Measurements from ENCODE around the gene RBP7.

The RBP7 gene

DNA sequence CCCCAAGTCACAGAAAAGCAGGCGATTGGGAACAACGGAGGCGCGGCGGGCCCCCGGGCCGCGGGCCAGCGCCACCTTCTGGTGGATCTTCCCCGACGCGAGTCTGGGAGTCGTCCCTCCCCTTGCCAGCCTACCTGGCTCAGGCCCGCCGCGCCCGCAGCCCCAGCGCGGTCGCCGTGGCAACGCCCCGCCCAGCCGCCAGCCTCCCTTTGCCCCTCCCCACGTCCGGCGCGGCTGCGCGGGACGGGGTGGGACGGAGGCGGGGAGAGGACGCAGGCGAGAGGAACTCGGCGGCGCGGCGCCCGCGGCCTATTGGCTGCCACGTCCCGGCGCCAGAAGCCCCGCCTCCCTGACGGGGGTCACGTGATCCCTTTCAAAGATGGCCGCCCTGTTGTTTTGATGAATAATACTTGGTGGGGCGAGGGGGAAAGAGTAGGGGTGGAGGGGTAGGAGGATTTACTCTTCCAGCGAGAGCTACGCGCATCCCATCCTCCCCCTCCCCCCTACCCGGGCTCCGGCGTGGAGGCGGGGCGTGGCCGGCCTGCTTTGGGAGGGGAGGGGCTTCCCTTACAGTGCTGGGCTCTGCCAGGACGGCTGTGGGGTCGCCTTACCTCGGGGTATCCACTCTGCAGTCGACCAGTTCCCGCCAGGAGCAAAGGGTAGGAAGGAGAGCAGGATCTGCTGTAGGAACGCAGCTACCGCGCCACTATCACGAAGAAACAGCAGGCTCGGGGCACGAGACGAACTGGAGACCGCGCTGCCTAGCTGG lies 35.7 kb downstream of the RBP7 start, which contains the start of gene UBE4B:
Gene UBE4B, plus strand, starts transcription at position 369 of the 769 bp plus-strand sequence. CDS start 713 bp downstream, outside the sequence.
- peak; percentile 99 for DNase-seq

GRCh38 chr1:10033359-10033845 lies 36.4 kb downstream of the RBP7 start:
- peak in 1 of 2 donors; percentile 3 for DNase-seq

GRCh38 chr1:10042746-10043145 lies 45.7 kb downstream of the RBP7 start:
- no peak for DNase-seq

- no peak for DNase-seq
Observed at GRCh38 chr1:10045480-10046355, 48.7 kb downstream of the RBP7 start.

GRCh38 chr1:10046356-10047085 lies 49.5 kb downstream of the RBP7 start:
- no peak for DNase-seq

- DNase-seq, result no peak
Observed at GRCh38 chr1:10048601-10049000, 51.6 kb downstream of the RBP7 start.

- no peak for DNase-seq
Observed at GRCh38 chr1:10050611-10051010, 53.6 kb downstream of the RBP7 start.

DNA sequence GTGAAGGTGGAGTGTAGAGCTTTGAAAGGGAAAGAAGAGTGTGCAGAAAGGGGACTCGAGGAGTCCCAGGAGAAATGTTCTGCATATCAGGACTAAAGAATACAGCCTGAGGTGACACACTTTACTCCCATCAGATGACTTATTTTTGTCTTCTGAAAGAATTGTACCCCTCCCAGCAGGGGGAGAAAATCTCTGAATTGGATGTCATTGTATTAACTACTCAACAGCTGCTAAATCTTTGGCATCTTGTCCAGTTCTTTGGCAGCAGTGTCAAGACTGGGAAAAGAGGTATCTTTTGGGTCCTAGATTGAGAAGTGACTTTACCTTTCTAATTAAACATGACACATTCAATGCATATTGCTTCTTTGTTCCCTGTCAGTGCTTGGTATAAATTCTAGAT lies 54.6 kb downstream of the RBP7 start:
- no peak for DNase-seq

DNA sequence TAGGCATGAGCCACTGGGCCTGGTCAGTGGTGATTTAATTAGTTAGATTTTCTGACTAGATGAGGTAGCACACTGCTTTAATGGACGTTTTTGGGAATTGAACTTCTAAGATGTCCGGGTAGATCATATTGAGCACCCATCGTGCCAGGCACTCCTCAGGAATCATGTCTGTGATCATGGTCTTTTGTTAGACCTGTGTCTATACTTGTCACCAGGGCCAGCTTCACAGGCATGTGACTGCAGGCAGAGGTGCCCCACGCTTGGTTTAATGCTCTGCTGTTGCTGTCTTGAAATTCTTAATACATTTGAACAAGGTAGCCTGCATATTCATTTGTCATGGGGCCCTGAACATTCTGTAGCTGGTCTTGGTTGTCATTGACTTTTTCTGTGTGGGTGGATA lies 55.3 kb downstream of the RBP7 start:
- DNase-seq, result no peak

- DNase-seq, result no peak
Observed at GRCh38 chr1:10054465-10054864, 57.4 kb downstream of the RBP7 start.

DNA sequence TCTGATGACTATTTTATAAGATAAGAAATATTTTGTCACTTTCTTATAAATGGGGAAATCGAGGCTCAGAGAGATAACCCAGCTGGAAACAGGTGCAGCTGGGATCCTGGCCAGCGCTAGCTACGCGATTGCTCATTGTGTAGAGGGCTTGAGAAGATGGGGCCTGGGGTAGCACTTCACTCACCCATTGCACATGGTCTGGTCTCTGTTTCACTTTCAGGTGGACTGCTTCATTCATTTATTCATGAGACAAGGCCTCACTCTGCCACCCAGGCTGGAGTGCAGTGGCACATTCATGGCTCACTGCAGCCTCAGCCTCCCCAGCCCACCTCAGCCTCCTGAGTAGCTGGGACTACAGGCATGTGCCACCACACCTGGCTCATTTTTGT lies 59.6 kb downstream of the RBP7 start:
- DNase-seq, result no peak

DNA sequence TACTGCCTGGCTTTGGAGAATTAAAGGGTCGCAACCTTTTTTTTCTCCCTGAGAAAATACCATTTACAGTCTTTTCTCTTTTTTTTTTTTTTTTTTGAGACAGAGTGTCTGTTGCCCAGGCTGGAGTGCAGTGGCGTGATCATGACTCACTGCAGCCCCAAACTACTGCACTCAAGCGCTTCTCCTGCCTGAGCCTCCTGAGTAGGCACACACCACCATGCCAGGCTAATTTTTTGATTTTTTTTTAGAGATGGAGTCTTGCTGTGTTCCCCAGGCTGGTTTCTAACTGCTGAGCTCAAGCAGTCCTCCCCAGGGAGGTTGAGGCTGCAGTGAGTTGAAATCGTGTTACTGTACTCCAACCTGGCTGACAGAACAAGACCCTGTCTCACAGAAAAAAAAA lies 60.3 kb downstream of the RBP7 start:
- DNase-seq, result no peak

DNA sequence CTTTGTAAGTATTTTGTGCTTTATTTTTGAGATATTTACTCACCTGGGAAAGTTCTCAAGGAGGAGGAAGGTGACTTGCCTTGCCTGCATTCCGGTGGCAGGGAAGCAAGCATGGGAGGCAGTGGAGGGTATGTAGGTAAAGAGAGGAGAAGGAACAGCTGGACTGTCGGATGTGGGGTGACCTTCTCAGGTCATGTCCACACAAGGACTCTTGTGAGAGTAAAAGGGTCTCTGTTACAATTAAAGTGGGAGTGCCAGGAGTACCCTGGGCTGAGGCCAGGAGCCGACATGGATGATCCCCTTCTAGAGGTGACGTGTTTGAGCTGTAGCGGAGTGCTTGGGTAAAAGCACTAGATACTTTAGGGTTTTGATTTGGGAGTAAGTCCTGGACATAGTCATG lies 60.8 kb downstream of the RBP7 start:
- DNase-seq, result no peak

DNA sequence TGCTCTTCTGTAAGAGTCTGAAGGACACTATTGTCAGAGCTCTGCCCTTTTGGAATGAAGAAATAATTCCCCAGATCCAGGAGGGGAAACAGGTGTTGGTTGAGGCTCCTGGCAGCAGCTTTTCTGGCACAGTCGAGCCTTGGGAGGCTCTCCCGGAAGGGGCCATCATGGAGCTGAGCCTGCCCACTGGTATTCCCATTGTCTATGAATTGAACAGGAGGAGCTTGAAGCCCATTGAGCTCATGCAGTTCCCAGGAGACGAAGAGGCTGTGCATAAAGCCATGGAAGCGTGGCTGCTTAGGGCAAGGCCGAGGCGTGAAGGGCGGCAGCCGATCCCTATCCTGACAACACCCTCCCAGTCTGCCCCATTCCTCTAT lies 62.3 kb downstream of the RBP7 start:
- DNase-seq, result no peak

DNA sequence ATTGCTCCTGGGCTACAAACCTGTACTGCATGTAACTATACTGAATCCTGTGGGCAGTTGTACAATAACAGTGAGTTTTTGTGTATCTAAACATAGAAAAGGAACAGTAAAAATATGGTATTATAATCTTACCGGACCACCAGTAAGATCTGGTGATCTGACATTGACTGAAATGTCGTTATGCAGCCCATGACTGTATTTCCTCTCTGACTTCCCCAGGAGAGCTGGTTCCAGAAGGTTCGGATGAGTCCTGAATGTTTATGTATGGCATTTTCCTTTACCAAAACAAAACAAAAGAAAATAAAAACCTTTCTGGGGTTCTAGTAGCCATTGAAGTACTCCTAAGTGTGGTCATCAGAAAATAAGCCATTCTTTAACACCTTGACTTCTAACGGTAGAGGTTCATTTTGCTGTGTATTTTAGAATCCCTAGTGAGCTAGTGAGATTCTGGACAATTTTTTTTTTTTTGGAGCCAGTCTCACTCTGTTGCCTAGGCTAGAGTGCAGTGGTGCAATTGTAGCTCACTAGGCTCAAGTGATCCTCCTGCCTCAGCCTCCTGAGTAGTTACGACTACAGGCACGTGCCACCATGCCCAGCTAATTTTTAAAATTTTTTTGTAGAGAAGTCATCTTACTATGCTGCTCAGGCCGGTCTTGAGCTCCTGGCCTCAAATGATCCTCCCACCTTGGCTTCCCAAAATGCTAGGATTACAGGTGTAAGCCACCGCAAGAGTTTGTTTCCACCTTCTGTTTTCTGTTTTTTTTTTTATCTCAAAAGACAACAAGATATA lies 63.5 kb downstream of the RBP7 start:
- DNase-seq, result no peak

DNA sequence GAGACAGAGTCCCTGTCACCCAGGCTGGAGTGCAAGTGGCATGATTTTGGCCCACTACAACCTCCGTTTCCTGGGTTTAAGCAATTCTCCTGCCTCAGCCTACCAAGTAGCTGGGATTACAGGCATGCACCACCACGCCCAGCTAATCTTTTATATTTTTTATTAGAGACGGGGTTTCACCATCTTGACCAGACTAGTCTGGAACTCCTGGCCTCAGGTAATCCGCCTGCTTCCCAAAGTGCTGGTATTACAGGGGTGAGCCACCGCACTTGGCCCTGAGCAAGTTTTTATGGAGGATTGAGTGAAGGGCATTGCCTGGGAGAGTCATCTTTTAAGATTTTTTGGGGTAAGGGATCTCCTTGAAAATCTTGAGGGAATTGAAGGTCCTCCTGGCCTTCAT lies 64.2 kb downstream of the RBP7 start:
- no peak for DNase-seq

GRCh38 chr1:10063878-10064277 lies 66.8 kb downstream of the RBP7 start:
- no peak for DNase-seq

DNA sequence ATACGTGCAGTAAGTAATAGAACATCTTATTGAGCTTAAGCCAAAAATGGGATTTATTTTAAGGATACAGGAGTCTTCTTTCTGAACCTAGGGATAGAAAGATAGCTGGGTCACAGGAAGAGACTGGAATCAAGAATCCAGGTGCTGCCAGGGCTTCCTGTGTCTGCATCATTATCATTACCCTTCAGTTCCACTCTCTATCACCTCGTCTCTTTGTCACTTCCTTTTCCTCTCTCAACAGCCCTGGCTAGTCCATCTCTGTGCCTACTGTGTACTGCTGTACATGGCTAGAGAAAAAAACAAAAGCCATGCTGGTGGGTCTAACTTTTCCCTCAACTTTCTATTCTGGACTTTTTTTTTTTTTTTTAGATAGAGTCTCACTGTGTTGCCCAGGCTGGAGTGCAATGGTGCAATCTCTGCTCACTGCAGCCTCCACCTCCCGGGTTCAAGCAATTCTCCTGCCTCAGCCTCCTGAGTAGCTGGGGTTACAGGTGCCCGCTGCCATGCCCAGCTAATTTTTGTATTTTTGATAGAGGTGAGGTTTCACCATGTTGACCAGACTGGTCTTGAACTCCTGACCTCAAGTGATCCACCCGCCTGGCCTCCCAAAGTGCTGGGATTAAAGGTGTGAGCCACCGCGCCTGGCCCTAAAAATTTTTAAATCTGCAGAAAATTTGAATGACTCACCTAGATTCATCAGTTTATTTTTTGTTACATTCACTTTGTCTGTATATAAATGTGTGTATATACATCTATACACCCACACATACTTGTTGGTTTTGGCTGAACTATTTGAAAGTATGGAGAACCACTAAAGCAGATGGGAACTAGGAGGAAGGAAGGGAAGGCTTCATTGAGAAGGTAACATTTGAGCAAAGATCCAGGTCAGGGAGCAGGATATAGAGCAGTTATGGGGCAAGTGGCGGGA lies 67.7 kb downstream of the RBP7 start:
- DNase-seq, result no peak

DNA sequence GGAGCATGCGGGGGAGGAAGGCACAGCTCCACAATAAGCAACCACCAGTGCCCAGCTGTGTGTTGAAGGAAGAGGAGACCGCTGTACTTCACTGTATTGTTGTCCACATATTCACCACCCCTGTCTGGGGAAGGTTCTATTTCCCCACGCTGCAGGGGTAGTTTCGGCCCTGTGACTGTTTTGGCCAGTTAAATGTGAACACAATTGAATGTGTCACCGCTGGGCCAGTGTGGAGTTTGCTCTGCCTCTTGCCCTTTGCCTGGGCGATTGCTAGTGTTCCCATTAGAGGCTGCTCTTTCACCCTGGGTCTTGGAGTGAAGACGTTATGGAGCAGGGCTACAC lies 68.3 kb downstream of the RBP7 start:
- no peak for DNase-seq

Measured in CD4-positive, alpha-beta T cell treated with Interleukin-1 beta for 1 hour (primary cell).